HEK293 (cell line): ENCODE measurements around the gene TMEM232.

ENCODE experiments used
- CTCF ChIA-PET: fragments of 350-600 bp; formaldehyde crosslinking; extraction: SDS; loops from one replicate; lab custom pipeline; 2021; ENCODE audit warnings: antibody characterized with exemption; lab: Yijun Ruan, JAX
- POLR2A ChIA-PET: fragments of 300-600 bp; formaldehyde crosslinking; extraction: SDS; loops from one replicate; lab custom pipeline; 2020; ENCODE audit warnings: antibody characterized with exemption, inconsistent platforms; lab: Yijun Ruan, JAX
- H3K27ac ChIP-seq: fragments of 200-500 bp; sonication (Bioruptor generic); 2 replicates; pipeline ENCODE4 v1.5.1; 2014; ENCODE audit warnings: low read depth, low read length, control low read depth, inconsistent platforms; ENCODE audit errors: extremely low read depth
- H3K36me3 ChIP-seq, 2 experiments: fragments of 200-500 bp in 1 of 2; sonication (Bioruptor generic) in 1 of 2; 1 replicate in 1 of 2; 2 replicates in 1 of 2; pipeline ENCODE4 v1.5.1; 2014 to 2017; ENCODE audit warnings: inconsistent platforms in 2 of 2, low read length in 2 of 2; ENCODE audit not compliant: control insufficient read depth in 2 of 2, insufficient read depth in 1 of 2
- H3K4me1 ChIP-seq: fragments of 200-500 bp; sonication (Bioruptor generic); 2 replicates; pipeline ENCODE4 v1.5.1; 2014; ENCODE audit warnings: mild to moderate bottlenecking, low read length, inconsistent platforms; ENCODE audit not compliant: control insufficient read depth, insufficient read depth
- H3K4me3 ChIP-seq: 2 replicates; pipeline ENCODE4 v1.5.1; 2011; ENCODE audit warnings: low read depth, mild to moderate bottlenecking, control low read depth, low read length, moderate library complexity
- H3K9me3 ChIP-seq: fragments of 200-500 bp; sonication (Bioruptor generic); 2 replicates; pipeline ENCODE4 v1.5.1; 2014; ENCODE audit warnings: low read depth, low read length, inconsistent platforms; ENCODE audit not compliant: control insufficient read depth, insufficient read depth
- GLI4 ChIP-seq: fragments of 450-650 bp; formaldehyde crosslinking; IDR thresholded peaks from 2 replicates; pipeline ENCODE4 v1.5.1; 2016; ENCODE audit warnings: missing biosample characterization, missing genetic modification characterization
- GLIS1 ChIP-seq: fragments of 450-650 bp; formaldehyde crosslinking; IDR thresholded peaks from 2 replicates; pipeline ENCODE4 v1.5.1; 2016; ENCODE audit warnings: missing biosample characterization, missing genetic modification characterization
- HOXD13 ChIP-seq: sonication (generic); formaldehyde crosslinking; IDR thresholded peaks from 2 replicates; pipeline ENCODE4 v1.8.0; 2022; ENCODE audit warnings: missing genetic modification reagents, borderline replicate concordance
- MEIS1 ChIP-seq: sonication (generic); formaldehyde crosslinking; IDR thresholded peaks from 2 replicates; pipeline ENCODE4 v1.8.1; 2022; ENCODE audit warnings: missing genetic modification reagents, mild to moderate bottlenecking, borderline replicate concordance
- SALL2 ChIP-seq: fragments of 450-650 bp; formaldehyde crosslinking; IDR thresholded peaks from 2 replicates; pipeline ENCODE4 v1.5.0; 2017; ENCODE audit warnings: missing biosample characterization, mild to moderate bottlenecking, missing genetic modification characterization, borderline replicate concordance
- SP3 ChIP-seq: fragments of 450-650 bp; formaldehyde crosslinking; IDR thresholded peaks from 2 replicates; pipeline ENCODE4 v1.5.1; 2016; ENCODE audit warnings: missing biosample characterization, missing genetic modification characterization
- TRIM28 ChIP-seq: IDR thresholded peaks from 2 replicates; pipeline ENCODE4 v1.6.1; 2011; ENCODE audit warnings: low read length, control low read depth, borderline replicate concordance
- ZIC2 ChIP-seq: fragments of 450-650 bp; formaldehyde crosslinking; IDR thresholded peaks from 2 replicates; pipeline ENCODE4 v1.5.1; 2016; ENCODE audit warnings: missing biosample characterization, missing genetic modification characterization
- ZNF138 ChIP-seq: fragments of 450-650 bp; formaldehyde crosslinking; IDR thresholded peaks from 2 replicates; pipeline ENCODE4 v1.5.1; 2016; ENCODE audit warnings: missing biosample characterization, missing genetic modification characterization, borderline replicate concordance
- ZNF155 ChIP-seq: fragments of 450-650 bp; formaldehyde crosslinking; IDR thresholded peaks from 2 replicates; pipeline ENCODE4 v1.5.1; 2016; ENCODE audit warnings: missing biosample characterization, missing genetic modification characterization
- ZNF174 ChIP-seq: fragments of 450-650 bp; formaldehyde crosslinking; IDR thresholded peaks from 2 replicates; pipeline ENCODE4 v1.5.0; 2017; ENCODE audit warnings: missing biosample characterization, mild to moderate bottlenecking, missing genetic modification characterization
- ZNF248 ChIP-seq: fragments of 450-650 bp; formaldehyde crosslinking; IDR thresholded peaks from 2 replicates; pipeline ENCODE4 v1.5.1; 2017; ENCODE audit warnings: missing biosample characterization, missing genetic modification characterization
- ZNF341 ChIP-seq: fragments of 450-650 bp; formaldehyde crosslinking; IDR thresholded peaks from 2 replicates; pipeline ENCODE4; 2016; ENCODE audit warnings: low read depth, missing biosample characterization, missing genetic modification characterization
- ZNF426 ChIP-seq: fragments of 450-650 bp; formaldehyde crosslinking; IDR thresholded peaks from 2 replicates; pipeline ENCODE4 v1.5.1; 2017; ENCODE audit warnings: missing biosample characterization, missing genetic modification characterization, mild to moderate bottlenecking, inconsistent platforms, moderate library complexity
- ZNF654 ChIP-seq: fragments of 450-650 bp; formaldehyde crosslinking; IDR thresholded peaks from 2 replicates; pipeline ENCODE4 v1.5.1; 2016; ENCODE audit warnings: low read depth, missing biosample characterization, missing genetic modification characterization
- ZNF670 ChIP-seq: fragments of 450-650 bp; formaldehyde crosslinking; IDR thresholded peaks from 2 replicates; pipeline ENCODE4 v1.5.1; 2016; ENCODE audit warnings: missing biosample characterization, missing genetic modification characterization, low read depth
- ZNF76 ChIP-seq: fragments of 450-650 bp; formaldehyde crosslinking; IDR thresholded peaks from 2 replicates; pipeline ENCODE4; 2016; ENCODE audit warnings: low read depth, missing biosample characterization, missing genetic modification characterization, borderline replicate concordance
- ZNF768 ChIP-seq: fragments of 450-650 bp; formaldehyde crosslinking; IDR thresholded peaks from 2 replicates; pipeline ENCODE4 v1.5.1; 2018; ENCODE audit warnings: missing biosample characterization, mild to moderate bottlenecking, missing genetic modification characterization
- ZNF830 ChIP-seq: fragments of 450-650 bp; IDR thresholded peaks from 2 replicates; pipeline ENCODE4 v1.5.0; 2018; ENCODE audit warnings: missing biosample characterization, missing genetic modification characterization, low read depth, mild to moderate bottlenecking, moderate library complexity
- TF ChIP-seq, protein P1 (sequence below): fragments of 450-650 bp; formaldehyde crosslinking; IDR thresholded peaks from 2 replicates; pipeline ENCODE4 v1.5.1; 2016; ENCODE audit warnings: missing biosample characterization, missing genetic modification characterization
- TF ChIP-seq, protein P2 (sequence below): IDR thresholded peaks from 2 replicates; pipeline ENCODE4 v1.6.1; 2011; ENCODE audit warnings: mild to moderate bottlenecking, low read depth, low read length, borderline replicate concordance
- TF ChIP-seq, protein P3 (sequence below): fragments of 450-650 bp; formaldehyde crosslinking; IDR thresholded peaks from 2 replicates; pipeline ENCODE4 v1.5.1; 2016; ENCODE audit warnings: missing biosample characterization, missing genetic modification characterization
- TF ChIP-seq, protein P4 (sequence below): fragments of 450-650 bp; formaldehyde crosslinking; IDR thresholded peaks from 2 replicates; pipeline ENCODE4 v1.5.1; 2016; ENCODE audit warnings: missing biosample characterization, missing genetic modification characterization

TMEM232 gene

DNA sequence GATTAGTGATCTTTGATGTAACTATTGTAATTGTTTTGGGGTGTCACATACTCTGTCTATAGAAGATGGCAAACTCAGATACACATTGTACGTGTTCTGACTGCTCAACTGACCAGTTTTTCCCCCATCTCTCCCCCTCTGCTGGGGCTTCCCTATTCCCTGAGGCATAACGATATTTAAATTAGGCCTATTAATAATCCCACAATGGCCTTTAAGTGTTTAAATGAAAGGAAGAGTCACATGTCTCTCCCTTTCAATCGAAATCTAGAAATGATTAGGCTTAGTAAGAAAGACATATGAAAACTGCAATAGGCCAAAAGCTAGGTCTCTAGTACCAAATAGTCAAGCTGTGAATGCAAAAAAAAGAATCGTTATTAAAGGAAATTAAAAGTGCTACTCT is 265.6 kb downstream of the TMEM232 start:
- Histone ChIP-seq H3K36me3 (no peaks in the 10 kb centered on the region), H3K27ac (no peak overlapping the region), H3K4me3 (no peak overlapping the region), H3K4me1 (no peaks in the 10 kb centered on the region), H3K9me3 (no peaks in the 10 kb centered on the region)
- TF ChIP-seq ZNF174 (tag by site-specific recombination) (no peak), HOXD13 (CRISPR knock-in tag) (no peak), ZNF76 (no peak), ZNF155 (tag by site-specific recombination) (no peak), GLI4 (no peak), ZNF830 (tag by site-specific recombination) (no peak), MEIS1 (no peak), ZNF138 (no peak), GLIS1 (tag by site-specific recombination) (no peak), ZNF248 (no peak), SP3 (tag by site-specific recombination) (no peak), ZNF426 (tag by site-specific recombination) (no peak), ZNF654 (tag by site-specific recombination) (no peak)
- TF ChIP-seq, protein P1, sequence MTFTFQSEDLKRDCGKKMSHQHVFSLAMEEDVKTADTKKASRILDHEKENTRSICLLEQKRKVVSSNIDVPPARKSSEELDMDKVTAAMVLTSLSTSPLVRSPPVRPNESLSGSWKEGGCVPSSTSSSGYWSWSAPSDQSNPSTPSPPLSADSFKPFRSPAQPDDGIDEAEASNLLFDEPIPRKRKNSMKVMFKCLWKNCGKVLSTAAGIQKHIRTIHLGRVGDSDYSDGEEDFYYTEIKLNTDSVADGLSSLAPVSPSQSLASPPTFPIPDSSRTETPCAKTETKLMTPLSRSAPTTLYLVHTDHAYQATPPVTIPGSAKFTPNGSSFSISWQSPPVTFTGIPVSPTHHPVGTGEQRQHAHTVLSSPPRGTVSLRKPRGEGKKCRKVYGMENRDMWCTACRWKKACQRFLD, result no peak
- TF ChIP-seq, protein P2, sequence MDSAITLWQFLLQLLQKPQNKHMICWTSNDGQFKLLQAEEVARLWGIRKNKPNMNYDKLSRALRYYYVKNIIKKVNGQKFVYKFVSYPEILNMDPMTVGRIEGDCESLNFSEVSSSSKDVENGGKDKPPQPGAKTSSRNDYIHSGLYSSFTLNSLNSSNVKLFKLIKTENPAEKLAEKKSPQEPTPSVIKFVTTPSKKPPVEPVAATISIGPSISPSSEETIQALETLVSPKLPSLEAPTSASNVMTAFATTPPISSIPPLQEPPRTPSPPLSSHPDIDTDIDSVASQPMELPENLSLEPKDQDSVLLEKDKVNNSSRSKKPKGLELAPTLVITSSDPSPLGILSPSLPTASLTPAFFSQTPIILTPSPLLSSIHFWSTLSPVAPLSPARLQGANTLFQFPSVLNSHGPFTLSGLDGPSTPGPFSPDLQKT, result no peak
- ChIA-PET CTCF (no interaction called here), POLR2A (no interaction called here)

DNA sequence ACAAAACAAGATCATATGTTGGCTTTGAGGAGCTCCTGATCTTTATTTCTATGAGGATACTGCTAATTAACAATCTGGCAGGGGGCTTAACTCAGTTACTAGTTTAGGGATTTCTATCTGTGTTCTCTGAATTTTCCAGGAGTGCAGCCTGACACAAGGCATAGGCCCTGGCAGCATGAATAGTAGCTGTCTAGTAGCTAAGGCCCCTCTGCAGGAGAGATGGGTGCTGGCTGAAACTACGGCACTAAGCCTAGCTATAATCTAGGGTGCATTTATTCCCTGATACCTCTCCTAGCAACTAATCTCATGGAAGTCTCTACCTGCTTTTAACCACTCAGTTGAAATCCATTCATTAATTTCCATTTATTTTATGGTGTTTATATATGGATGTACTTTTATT is 268.2 kb downstream of the TMEM232 start:
- Histone ChIP-seq H3K36me3 (no peaks in the 10 kb centered on the region), H3K9me3 (no peaks in the 10 kb centered on the region), H3K4me3 (no peak overlapping the region), H3K4me1 (no peaks in the 10 kb centered on the region), H3K27ac (no peak overlapping the region)
- TF ChIP-seq TRIM28, result no peak
- TF ChIP-seq, protein P3, sequence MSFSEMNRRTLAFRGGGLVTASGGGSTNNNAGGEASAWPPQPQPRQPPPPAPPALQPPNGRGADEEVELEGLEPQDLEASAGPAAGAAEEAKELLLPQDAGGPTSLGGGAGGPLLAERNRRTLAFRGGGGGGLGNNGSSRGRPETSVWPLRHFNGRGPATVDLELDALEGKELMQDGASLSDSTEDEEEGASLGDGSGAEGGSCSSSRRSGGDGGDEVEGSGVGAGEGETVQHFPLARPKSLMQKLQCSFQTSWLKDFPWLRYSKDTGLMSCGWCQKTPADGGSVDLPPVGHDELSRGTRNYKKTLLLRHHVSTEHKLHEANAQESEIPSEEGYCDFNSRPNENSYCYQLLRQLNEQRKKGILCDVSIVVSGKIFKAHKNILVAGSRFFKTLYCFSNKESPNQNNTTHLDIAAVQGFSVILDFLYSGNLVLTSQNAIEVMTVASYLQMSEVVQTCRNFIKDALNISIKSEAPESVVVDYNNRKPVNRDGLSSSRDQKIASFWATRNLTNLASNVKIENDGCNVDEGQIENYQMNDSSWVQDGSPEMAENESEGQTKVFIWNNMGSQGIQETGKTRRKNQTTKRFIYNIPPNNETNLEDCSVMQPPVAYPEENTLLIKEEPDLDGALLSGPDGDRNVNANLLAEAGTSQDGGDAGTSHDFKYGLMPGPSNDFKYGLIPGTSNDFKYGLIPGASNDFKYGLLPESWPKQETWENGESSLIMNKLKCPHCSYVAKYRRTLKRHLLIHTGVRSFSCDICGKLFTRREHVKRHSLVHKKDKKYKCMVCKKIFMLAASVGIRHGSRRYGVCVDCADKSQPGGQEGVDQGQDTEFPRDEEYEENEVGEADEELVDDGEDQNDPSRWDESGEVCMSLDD (tag by site-specific recombination), result no peak
- no peak for TF ChIP-seq ZNF670 (tag by site-specific recombination)
- no peak for TF ChIP-seq SP3 (tag by site-specific recombination)
- no peak for TF ChIP-seq ZNF768 (tag by site-specific recombination)
- TF ChIP-seq ZIC2 (tag by site-specific recombination), result no peak
- TF ChIP-seq, protein P4, sequence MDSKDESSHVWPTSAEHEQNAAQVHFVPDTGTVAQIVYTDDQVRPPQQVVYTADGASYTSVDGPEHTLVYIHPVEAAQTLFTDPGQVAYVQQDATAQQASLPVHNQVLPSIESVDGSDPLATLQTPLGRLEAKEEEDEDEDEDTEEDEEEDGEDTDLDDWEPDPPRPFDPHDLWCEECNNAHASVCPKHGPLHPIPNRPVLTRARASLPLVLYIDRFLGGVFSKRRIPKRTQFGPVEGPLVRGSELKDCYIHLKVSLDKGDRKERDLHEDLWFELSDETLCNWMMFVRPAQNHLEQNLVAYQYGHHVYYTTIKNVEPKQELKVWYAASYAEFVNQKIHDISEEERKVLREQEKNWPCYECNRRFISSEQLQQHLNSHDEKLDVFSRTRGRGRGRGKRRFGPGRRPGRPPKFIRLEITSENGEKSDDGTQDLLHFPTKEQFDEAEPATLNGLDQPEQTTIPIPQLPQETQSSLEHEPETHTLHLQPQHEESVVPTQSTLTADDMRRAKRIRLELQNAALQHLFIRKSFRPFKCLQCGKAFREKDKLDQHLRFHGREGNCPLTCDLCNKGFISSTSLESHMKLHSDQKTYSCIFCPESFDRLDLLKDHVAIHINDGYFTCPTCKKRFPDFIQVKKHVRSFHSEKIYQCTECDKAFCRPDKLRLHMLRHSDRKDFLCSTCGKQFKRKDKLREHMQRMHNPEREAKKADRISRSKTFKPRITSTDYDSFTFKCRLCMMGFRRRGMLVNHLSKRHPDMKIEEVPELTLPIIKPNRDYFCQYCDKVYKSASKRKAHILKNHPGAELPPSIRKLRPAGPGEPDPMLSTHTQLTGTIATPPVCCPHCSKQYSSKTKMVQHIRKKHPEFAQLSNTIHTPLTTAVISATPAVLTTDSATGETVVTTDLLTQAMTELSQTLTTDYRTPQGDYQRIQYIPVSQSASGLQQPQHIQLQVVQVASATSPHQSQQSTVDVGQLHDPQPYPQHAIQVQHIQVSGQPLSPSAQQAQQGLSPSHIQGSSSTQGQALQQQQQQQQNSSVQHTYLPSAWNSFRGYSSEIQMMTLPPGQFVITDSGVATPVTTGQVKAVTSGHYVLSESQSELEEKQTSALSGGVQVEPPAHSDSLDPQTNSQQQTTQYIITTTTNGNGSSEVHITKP (tag by site-specific recombination), result no peak
- TF ChIP-seq ZNF341 (tag by site-specific recombination), result no peak
- no peak for TF ChIP-seq SALL2 (tag by site-specific recombination)
- ChIA-PET CTCF (interaction anchor here (0.6 kb wide), 1 partner anchor 387 kb away, joined by 9 read pairs; no protein-coding TSS in a partner anchor), POLR2A (no interaction called here)
